ENCODE data around the gene AACS.
A peak's percentile ranks its signal among the peaks of the same experiment; 100 is the strongest.
"Not testable (repeated sequence)": the region's sequence is repeated elsewhere in the genome, so short reads cannot be mapped to it uniquely, and the experiment has no call there.

AACS gene

DNA sequence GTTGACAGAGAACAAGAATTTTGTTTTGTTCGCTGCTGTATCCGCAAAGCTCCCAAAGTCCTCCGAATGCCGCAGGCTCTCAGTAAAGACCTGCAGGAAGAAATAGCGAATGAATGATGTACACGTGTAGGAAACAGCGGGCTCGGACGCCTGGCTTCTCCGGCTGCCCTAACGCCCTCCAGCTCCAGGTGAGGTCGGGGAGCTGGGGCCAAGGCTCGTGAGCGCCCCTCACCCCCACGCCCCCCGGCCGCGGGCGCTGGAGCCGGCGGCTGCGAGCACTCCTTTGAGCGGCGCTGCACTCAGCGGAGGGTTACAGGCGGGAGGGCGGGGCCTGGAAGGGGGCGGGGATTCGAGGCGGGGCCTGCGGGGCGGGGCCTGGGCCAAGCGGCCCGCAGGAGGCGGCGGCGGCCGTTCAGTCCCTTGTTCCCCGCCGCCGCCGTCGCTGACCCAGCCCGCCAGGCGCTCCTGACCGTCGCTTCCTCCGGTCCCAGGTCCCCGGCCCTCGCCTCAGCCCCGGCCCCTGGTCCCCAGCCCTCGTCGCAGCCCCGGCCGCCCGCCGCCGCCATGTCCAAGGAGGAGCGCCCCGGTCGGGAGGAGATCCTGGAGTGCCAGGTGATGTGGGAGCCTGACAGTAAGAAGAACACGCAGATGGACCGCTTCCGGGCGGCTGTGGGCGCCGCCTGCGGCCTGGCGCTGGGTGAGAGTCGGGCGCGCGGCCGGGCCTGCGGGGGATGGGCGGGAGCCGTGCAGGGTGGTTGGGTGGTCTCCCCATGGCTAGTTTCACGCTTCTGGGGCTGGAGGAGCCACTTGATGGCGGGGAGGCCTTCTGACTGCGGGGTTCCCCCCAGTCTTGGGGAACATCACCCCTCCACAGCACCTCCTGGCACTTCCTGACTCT is at the start of gene AACS:
TSS of gene AACS (plus strand) at position 415 of the 898 bp plus-strand sequence. CDS start at position 565, 150 bp downstream.
- peak; percentile 88 for DNase-seq

- no peak for DNase-seq
Observed at GRCh38 chr12:125015680-125016310, 49.4 kb upstream of the AACS start.

DNA sequence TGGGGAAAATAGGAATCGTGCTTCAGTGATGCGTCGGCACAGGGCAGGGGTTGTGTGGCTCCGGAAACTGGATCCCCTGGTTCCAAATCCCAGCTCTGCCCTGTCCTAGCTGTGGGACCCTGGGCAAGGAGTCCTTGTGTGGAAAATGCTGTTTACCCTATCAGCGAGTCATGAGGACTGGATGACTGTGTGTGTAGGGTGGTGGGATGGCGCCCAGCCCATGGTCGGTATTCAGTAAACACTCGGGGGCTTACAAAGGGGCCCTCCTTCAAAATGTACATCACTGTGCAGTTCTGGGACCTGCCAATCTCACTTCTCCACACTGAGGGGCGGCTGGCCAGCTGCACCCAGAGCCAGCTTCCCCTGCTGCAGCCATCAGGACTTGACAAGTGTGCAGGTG is 47.4 kb upstream of the AACS start:
- no peak for DNase-seq

DNA sequence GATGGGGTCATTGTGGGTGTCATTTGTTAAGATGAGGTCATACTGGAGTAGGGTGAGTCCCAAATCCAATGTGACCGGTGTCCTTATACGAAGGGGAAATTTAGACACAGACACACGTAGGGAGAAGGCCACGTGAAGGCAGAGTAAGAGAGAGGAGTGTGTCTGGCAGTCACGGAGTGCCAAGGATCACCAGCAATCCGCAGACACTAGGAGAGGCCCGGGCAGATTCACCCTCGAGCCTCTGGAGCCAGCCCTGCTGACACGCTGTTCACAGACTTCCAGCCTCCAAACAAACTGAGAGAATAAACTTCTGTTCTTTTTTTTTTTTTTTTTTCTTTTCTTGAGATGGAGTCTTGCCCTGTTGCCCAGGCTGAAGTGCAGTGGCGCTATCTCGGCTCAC is 46.9 kb upstream of the AACS start:
- no peak for DNase-seq

DNA sequence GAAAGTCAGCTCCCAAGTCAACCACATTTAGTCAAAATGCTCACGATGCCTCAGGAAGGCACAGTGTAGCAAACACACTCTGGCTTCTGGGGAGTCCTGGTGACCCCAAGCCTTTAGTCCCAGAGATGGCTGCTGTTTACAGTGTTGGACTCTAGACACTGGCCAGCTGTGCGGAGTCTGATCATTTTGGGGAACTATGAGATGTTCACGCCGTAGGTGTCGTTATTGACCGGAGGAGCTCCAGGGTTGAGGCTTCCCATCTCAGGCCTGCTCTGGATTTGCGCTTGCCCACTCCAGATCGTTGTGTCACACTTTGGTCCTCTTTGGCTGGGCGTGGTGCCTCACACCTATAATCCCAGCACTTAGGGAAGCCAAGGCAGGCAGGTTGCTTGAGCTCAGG is 44.1 kb upstream of the AACS start:
- no peak for DNase-seq

GRCh38 chr12:125021771-125022170 is 43.5 kb upstream of the AACS start:
- DNase-seq = no peak

GRCh38 chr12:125023065-125023464 is 42.2 kb upstream of the AACS start:
- DNase-seq = no peak

- no peak for DNase-seq
Observed at GRCh38 chr12:125024949-125025563, 40.2 kb upstream of the AACS start.

GRCh38 chr12:125025606-125026235 is 39.5 kb upstream of the AACS start:
- no peak for DNase-seq

DNA sequence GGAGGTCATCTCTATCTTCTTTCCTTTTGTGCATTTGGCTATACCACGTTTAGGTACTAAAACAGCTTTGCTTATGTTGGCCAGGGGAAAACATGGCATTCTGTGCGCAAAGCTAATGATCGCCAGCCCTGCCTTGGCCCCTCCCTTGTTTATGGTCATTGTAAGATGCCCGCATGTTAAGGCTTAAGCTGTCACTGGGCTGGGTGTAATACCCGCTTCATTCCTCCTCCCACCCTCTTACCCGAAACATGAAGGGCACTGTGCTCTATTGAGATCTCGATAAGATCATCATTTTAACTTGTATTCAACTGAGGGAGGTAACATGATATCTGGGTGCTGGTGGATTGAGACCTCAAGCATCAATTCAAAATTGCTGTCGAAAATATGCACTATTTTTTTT is 37.1 kb upstream of the AACS start:
- no peak for DNase-seq

DNA sequence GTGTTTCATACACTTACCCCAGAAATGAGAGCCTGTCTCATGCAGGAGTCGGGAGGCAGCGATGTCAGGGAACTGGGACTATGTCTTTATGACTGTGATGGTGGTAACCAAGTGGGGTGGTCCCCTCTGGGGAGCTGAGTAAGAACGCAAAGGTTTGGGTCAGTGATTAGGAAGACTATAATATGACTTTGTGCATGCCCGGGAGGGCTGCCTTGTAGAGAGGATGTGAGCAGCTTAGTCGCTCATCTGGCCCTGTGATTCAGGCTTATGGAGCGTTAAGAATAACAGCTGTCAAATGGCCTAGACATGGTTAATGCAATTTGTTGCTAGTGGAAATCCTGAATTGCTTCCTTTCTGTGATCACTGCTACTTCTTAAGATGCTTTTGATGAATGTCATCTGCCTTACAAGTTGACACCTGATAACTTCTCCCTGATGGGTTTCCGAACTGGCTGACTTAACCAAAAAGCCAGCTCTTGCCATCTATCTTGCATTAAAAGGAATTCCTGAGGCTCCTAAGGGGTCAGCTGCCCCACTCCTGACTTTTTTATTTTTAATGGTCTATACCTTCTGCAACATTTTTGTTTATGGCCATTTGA is 35.4 kb upstream of the AACS start:
- DNase-seq = no peak

GRCh38 chr12:125031471-125031870 is 33.8 kb upstream of the AACS start:
- DNase-seq = not testable (repeated sequence)

DNA sequence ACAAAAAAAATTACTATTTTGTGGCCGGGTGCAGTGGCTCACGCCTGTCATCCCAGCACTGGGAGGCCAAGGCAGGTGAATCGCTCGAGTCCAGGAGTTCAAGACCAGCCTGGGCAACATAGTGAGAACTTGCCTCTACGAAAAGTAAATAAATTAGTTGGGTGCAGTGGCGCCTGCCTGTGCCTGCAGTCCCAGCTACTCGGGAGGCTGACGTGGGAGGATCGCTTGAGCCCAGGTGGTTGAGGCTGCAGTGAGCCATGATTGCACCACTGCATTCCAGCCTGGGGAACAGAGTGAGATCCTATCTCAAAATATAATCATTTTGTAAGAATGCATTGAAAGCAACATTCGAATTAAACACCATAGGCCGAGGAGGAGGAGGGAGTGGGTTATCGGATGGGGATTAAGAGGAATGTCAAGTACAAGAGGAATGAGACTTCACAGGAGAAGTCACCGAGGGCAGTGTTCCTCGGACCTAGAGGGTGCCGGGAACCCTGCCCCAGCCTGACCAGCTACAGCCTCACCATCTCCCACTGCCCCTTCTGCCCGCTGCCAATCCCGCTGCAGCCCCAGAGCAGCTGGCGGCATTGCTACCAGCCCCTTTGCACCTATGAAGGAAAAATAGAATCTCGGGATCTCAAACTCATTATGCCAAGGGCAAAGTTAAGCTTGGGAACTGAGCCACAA is 32.6 kb upstream of the AACS start:
- DNase-seq = no peak

- no peak for DNase-seq
Observed at GRCh38 chr12:125033288-125033687, 31.9 kb upstream of the AACS start.

DNA sequence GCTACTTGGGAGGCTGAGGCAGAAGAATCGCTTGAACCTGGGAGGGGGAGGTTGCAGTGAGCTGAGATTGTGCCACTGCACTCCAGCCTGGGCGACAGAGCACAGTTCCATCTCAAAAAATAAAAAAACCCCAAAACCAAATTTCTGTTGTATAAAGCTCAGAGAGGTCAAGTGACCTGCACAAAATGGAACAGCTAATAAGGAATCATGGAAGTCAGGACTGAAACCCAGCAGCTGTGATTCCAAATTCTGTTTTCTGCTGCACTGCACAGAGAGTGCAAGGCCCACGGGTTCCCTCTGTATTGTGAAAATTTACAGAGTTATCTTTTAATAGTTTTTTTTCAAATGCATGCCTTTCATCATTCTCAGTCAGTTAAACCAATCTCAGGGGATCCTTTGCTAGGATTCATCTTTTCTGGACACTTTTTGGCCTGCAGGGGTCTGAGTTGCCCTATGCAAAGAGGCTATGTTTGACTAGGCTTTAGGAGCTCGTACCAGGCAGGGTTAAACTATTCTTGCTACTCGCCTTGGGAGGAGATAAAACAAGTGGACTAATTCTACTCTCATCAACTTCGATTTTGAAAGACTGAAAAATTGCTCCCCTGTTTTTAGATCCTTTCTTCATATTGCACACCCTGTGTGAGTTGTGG is 26.1 kb upstream of the AACS start:
- DNase-seq = no peak

GRCh38 chr12:125049093-125049458 is 16.2 kb upstream of the AACS start:
- DNase-seq = no peak

GRCh38 chr12:125050446-125050845 is 14.8 kb upstream of the AACS start:
- no peak for DNase-seq

DNA sequence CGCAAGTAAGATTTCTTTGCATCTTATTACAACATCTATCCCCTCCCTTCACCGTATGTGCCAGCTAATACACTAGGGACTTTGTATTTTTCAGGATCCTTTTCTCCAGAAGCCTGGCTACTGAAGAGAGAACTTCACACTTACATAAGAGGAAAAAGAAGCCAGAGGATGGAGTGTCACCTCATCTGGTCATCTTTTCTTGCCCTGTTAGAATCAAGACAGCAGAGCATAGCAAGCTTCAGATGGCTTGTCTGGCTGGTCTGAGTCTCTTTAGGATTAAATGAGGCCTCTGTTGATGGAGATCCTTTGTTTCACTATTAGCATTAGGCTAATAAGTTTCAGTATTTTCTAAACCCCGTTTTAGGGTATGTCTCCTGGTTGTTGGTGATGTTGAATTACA is 14.4 kb upstream of the AACS start:
- no peak for DNase-seq

DNA sequence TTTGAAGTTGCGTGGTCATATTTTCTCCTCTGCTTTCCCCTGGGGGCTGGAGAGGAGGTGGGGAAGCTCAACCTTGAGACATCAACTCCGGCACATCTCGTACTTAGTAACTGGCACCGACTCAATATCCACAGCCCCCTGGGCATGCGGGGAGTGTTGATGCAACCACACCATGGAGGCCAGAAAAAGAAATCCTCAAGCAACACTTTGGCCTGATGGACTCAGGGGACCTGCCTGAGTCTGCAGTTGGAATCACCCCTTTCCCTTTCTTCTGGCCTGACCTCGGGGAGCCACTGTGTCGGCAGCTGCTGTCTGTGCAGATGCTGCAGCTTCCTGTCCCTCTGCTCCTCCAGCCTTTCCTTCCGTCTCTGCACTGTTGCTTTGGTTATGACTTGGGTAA is 11.4 kb upstream of the AACS start:
- no peak for DNase-seq

GRCh38 chr12:125055591-125055990 is 9.6 kb upstream of the AACS start:
- no peak for DNase-seq

DNA sequence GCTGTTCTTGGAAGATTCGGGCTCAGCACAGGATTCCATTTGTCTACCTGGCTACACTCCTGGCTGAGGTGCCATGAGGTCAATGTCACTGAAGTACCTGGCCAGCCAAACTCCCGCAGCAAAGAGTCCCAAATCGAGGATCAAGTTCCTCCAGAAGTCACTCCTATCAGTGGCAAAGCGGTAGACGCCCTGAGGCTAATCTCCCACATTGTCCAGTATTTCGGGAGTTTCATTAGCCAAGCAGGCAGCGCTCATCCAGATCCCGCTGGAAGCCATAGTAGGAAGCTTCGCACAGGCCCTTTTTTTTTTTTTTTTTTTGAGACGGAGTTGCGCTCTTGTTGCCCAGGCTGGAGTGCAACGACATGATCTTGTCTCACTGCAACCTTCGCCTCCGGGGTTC is 8.9 kb upstream of the AACS start:
- no peak for DNase-seq

GRCh38 chr12:125057708-125058107 is 7.5 kb upstream of the AACS start:
- DNase-seq = no peak
